ENCODE measurements around the gene LY6G6C. TPM values are rescaled to one million over a fixed set of nuclear protein-coding genes. Genes with fewer than 3 reads are reported as not detected.

Gene LY6G6C
- total RNA-seq, 2 donors from 2014 or later: 0.29 to 0.38 TPM

- peak; percentile 100 for DNase-seq
- peaks cover 13% of the 10 kb centered on the region for H3K4me1 ChIP-seq (ENCODE audit: control insufficient read depth, insufficient read depth, low read length)
- no peak for TF ChIP-seq CTCF (conservative IDR thresholded peaks at IDR 0.05)
Observed at GRCh38 chr6:31739639-31740396, 18.3 kb upstream of the LY6G6C start, which contains the start of gene MSH5. TSS of gene MSH5 (plus strand) at chr6:31740005. CDS start at chr6:31740467, 462 bp downstream.

GRCh38 chr6:31737991-31738979 is 16.7 kb upstream of the LY6G6C start:
- peak; percentile 32 for TF ChIP-seq CTCF (conservative IDR thresholded peaks at IDR 0.05)
- peak overlapping the region; percentile 99 for H3K4me3 Mint-ChIP-seq
- H3K9me3 ChIP-seq (ENCODE audit: control insufficient read depth, low read length): no peaks in the 10 kb centered on the region
- H3K36me3 ChIP-seq (ENCODE audit: control insufficient read depth, insufficient read depth, low read length): peaks cover 18% of the 10 kb centered on the region
- peak; percentile 62 for DNase-seq
- H3K4me1 ChIP-seq (ENCODE audit: control insufficient read depth, insufficient read depth, low read length): peaks cover 18% of the 10 kb centered on the region
- H3K36me3 Mint-ChIP-seq (ENCODE audit: low read depth): peaks cover 24% of the 10 kb centered on the region
- H3K9ac ChIP-seq (ENCODE audit: extremely low read depth, low read length, poor library complexity, severe bottlenecking): peak overlapping the region; percentile 38
- H3K27ac Mint-ChIP-seq: peak overlapping the region; percentile 93
- no peaks in the 10 kb centered on the region for H3K27me3 Mint-ChIP-seq (ENCODE audit: insufficient read depth)
- H3K9me3 Mint-ChIP-seq: no peaks in the 10 kb centered on the region
- 58 to 81% methylated on average over 3 to 6 of the region's 6 CpGs for WGBS, 2 experiments (ENCODE audit: insufficient coverage in 1 of 2, insufficient read length in 1 of 2)
- peaks cover 46% of the 10 kb centered on the region for H3K4me1 Mint-ChIP-seq
- H3K27me3 ChIP-seq (ENCODE audit: control insufficient read depth, insufficient read depth, low read length, poor library complexity, severe bottlenecking): no peaks in the 10 kb centered on the region
- H3K27ac ChIP-seq (ENCODE audit: low read depth, low read length): peak overlapping the region; percentile 87
- H3K4me3 ChIP-seq (ENCODE audit: low read length): peak overlapping the region; percentile 51

More at GRCh38 chr6:31739639-31740396, 18.3 kb upstream of the LY6G6C start, which contains the start of gene MSH5:
- Mint-ChIP-seq H3K27ac (peak within 1 kb of the TSS; percentile 97), H3K4me1 (peaks cover 43% of the 10 kb centered on the region), H3K9me3 (no peaks in the 10 kb centered on the region), H3K36me3 (ENCODE audit: low read depth) (peaks cover 12% of the 10 kb centered on the region), H3K27me3 (ENCODE audit: insufficient read depth) (no peaks in the 10 kb centered on the region), H3K4me3 (peak within 1 kb of the TSS; percentile 99)
- Histone ChIP-seq H3K36me3 (ENCODE audit: control insufficient read depth, insufficient read depth, low read length) (peaks cover 5% of the 10 kb centered on the region), H3K9me3 (ENCODE audit: control insufficient read depth, low read length) (no peaks in the 10 kb centered on the region), H3K27ac (ENCODE audit: low read depth, low read length) (peak within 1 kb of the TSS; percentile 78), H3K9ac (ENCODE audit: extremely low read depth, low read length, poor library complexity, severe bottlenecking) (peak within 1 kb of the TSS; percentile 64), H3K4me3 (ENCODE audit: low read length) (peak within 1 kb of the TSS; percentile 80), H3K27me3 (ENCODE audit: control insufficient read depth, insufficient read depth, low read length, poor library complexity, severe bottlenecking) (no peaks in the 10 kb centered on the region)
- 3 to 6% methylated on average over 31 to 58 of the region's 58 CpGs for WGBS, 2 experiments (ENCODE audit: insufficient coverage in 1 of 2, insufficient read length in 1 of 2)

GRCh38 chr6:31737315-31737990 is 15.9 kb upstream of the LY6G6C start:
- WGBS, 2 experiments (ENCODE audit: insufficient coverage in 1 of 2, insufficient read length in 1 of 2): 19 to 50% methylated on average over 4 to 6 of the region's 7 CpGs
- H3K27ac ChIP-seq (ENCODE audit: low read depth, low read length): peak overlapping the region; percentile 87
- Mint-ChIP-seq H3K36me3 (ENCODE audit: low read depth) (peaks cover 29% of the 10 kb centered on the region), H3K9me3 (no peaks in the 10 kb centered on the region), H3K27ac (peak overlapping the region; percentile 93), H3K27me3 (ENCODE audit: insufficient read depth) (no peaks in the 10 kb centered on the region), H3K4me3 (peak overlapping the region; percentile 99), H3K4me1 (peaks cover 41% of the 10 kb centered on the region)
- peak overlapping the region; percentile 38 for H3K9ac ChIP-seq (ENCODE audit: extremely low read depth, low read length, poor library complexity, severe bottlenecking)
- H3K4me3 ChIP-seq (ENCODE audit: low read length): peak overlapping the region; percentile 51
- H3K27me3 ChIP-seq (ENCODE audit: control insufficient read depth, insufficient read depth, low read length, poor library complexity, severe bottlenecking): no peaks in the 10 kb centered on the region
- TF ChIP-seq CTCF (conservative IDR thresholded peaks at IDR 0.05): no peak
- H3K36me3 ChIP-seq (ENCODE audit: control insufficient read depth, insufficient read depth, low read length): peaks cover 25% of the 10 kb centered on the region
- no peaks in the 10 kb centered on the region for H3K9me3 ChIP-seq (ENCODE audit: control insufficient read depth, low read length)
- peak; percentile 60 for DNase-seq
- H3K4me1 ChIP-seq (ENCODE audit: control insufficient read depth, insufficient read depth, low read length): peaks cover 18% of the 10 kb centered on the region

Measured in endodermal cell (in vitro differentiated cells).